A549 treated with AZD9567 at 1 μM for 4 hours (cell line): ENCODE measurements around the gene RPL36AL. TPM values are rescaled to one million over a fixed set of nuclear protein-coding genes. Genes with fewer than 3 reads are reported as not detected.

ENCODE experiments used
- total RNA-seq: library from RNA; stranded (reverse); fragments of 200-300 nt; extraction: Qiagen RNA extraction; gene quantifications from 5 replicates; pipeline ENCODE4 v1.2.3, GENCODE V29; 2022; ENCODE audit not compliant: insufficient read depth

Gene RPL36AL
- 426 to 453 TPM (median 441 TPM) in 5 replicates for total RNA-seq

DNA sequence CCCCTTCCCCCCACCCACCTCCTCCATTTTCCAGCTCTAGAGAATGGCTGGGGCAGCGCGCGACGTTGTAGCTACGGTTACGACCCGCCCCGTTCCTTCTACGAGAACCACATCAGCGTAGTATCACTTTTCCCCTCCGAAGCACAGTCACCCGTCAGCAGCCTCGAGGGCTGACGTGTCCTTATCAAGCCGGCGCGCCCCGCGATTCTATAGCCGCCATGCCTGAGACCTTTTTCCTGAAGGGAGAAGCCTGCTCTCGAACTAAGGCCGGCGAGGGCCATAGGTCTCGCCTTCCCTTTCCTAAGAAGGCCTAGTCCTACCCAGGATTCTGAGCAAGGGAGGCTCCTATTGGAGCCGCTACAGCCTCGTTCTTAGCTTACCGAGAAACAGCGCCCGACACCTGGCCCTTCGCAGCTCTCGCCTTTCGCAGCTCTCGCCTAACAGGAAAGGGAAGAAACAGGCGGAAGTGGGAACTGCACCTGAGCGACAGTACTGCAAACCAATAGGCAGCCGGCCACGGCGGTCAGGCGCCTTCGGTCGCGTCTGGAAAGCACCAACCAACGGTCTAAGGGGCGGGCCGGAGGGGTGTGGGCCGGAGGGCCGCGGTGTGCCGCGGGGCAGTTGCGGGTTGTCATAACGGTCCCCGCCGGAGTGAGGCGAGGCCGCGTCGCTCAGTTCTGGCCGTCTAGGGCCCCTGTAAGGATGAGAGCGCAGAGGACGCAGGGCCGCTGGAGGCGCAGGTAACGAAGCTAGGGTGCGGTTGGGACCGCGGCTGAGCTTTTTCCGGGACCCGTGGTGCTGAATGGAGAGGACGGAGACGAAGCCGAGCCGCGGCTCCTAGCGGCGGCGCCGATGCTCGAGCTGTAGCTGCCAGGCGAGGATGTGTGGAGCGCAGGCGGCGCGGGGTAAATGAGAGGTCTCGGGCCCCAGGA lies at the start of gene RPL36AL, which contains the start of gene MGAT2:
Gene RPL36AL, minus strand, starts transcription at position 445 of the 932 bp plus-strand sequence. CDS start 1,522 bp downstream, outside the sequence.
Gene MGAT2, plus strand, starts transcription at position 618 of the 932 bp plus-strand sequence. CDS start 470 bp downstream, outside the sequence.

DNA sequence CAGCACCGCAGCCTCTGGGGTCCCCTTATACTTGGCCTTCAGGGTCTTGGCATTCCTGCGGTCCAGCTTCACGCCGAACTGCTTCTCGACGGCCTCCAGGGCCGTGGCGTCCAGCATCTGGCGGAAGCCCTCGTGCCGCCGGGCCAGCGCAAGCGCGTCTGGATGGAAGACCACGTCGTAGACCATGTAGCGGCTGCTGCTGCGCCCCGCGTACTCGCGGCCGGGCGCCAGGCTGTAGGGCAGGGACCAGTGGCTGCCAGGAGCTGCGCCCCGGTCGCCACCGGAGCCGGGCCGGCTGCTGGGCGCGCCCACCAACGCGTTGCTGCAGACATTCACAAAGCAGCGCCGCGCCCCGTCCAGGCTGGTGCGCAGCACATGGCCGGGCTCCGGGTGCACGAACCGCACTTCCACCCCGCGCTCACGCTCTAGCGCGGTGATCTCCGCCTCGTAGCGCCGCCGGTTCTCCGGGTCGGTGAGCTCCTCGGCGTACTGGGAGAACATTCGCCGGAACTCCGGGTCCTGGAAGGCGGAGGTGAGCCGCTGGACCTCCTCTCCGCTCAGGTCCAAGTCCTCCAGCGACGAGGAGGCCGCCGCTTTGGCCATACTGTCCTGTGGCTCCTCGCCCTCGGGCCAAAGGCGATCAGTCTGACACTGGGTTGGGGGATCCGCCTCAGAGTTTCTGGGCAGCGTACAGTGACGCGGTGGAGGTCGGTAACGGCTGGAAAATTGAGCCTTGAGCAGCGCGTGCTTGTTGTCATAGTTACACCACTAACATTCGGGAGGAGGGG lies 14.3 kb upstream of the RPL36AL start, which contains the start of gene DNAAF2:
Gene DNAAF2, minus strand, starts transcription at position 698 of the 788 bp plus-strand sequence. Its CDS starts 95 bp downstream, at position 603.

DNA sequence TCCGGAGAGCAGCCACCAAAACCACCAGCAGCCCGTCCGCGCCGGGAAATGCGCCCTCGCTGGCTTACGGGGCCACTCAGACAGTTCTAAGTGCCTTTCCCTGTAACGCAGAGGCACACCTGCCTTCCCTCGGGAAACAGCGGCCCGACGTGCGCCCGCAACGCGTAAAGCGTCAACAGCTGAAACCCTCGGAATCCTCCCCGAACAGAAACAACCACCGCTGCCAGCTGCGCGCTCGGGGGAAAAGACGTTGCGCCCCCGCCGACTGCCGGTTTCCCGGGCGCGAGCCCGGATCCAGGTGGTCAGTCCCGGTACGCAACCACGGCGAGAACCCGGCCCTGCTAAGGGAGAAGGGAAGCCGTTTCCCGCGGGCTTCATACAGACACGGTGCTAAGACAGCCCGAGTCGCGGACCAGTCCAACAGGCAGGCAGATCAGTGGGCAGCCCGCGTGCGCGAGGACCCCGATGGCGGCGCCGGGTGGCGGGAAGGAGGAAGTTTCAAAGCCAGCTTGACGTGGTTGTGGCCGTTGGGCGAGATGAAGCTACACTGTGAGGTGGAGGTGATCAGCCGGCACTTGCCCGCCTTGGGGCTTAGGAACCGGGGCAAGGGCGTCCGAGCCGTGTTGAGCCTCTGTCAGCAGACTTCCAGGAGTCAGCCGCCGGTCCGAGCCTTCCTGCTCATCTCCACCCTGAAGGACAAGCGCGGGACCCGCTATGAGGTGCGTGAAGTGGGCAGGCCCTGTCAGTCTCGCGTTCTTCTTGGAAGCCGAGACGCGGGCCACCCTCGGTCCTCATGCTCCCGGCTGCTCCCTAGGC lies 21.7 kb downstream of the RPL36AL start, which contains the start of gene LRR1:
Gene LRR1, plus strand, starts transcription at position 456 of the 816 bp plus-strand sequence. Its CDS starts 81 bp downstream, at position 537.

GRCh38 chr14:49585803-49586672 lies 34.4 kb downstream of the RPL36AL start, which contains the start of gene RPS29:
TSS of gene RPS29 (minus strand) at chr14:49586380. CDS start at chr14:49586346, 34 bp downstream.

Other genes with a start within 250 kb of the RPL36AL start
- gene RPS29, start 34.2 kb downstream of the RPL36AL start, total RNA-seq = 4,195 to 4,741 TPM (median 4,367 TPM) in 5 replicates
- gene LRR1, start 21.7 kb downstream of the RPL36AL start, total RNA-seq = 44.8 to 53.5 TPM (median 51.0 TPM) in 5 replicates
- gene MGAT2, start 173 bp upstream of the RPL36AL start, total RNA-seq = 47.2 to 59.3 TPM (median 52.5 TPM) in 5 replicates
- 11.5 to 12.8 TPM (median 12.5 TPM) in 5 replicates for gene DNAAF2, start 14.6 kb upstream of the RPL36AL start, total RNA-seq
- gene POLE2, start 67.6 kb upstream of the RPL36AL start, total RNA-seq = 10.3 to 17.4 TPM (median 13.2 TPM) in 5 replicates
- gene KLHDC1, start 72.5 kb upstream of the RPL36AL start, total RNA-seq = 0.14 to 0.50 TPM (median 0.30 TPM) in 4 of 5 replicates, not detected in the other
- gene KLHDC2, start 147.5 kb upstream of the RPL36AL start, total RNA-seq = 29.6 to 36.5 TPM (median 32.3 TPM) in 5 replicates
- gene NEMF, start 232.2 kb upstream of the RPL36AL start, total RNA-seq = 22.9 to 32.6 TPM (median 30.2 TPM) in 5 replicates